WTC11 (cell line): ENCODE measurements around the gene OPRM1. TPM values are rescaled to one million over a fixed set of nuclear protein-coding genes. Genes with fewer than 3 reads are reported as not detected.

Experiments
- ATAC-seq: fragments of 200-7000 bp; cut with Tn5 transposase; 2 replicates; pipeline ENCODE4 v1.10.0; 2021; ENCODE audit warnings: mild to moderate bottlenecking, moderate library complexity
- CTCF ChIA-PET: fragments of 300-600 bp; sonication (Branson Sonifier 250); formaldehyde crosslinking; loops from one replicate; lab custom pipeline; 2021; ENCODE audit warnings: antibody characterized with exemption; lab: Charles Lee
- POLR2A ChIA-PET: fragments of 350-600 bp; sonication (Branson Sonifier 250); formaldehyde crosslinking; loops from one replicate; lab custom pipeline; 2021; ENCODE audit warnings: antibody characterized with exemption; lab: Charles Lee
- DNase-seq: peaks from one replicate; pipeline ENCODE4 v3.0.0; 2021; ENCODE audit warnings: low spot score
- H3K27ac Mint-ChIP-seq: 2 replicates; pipeline ENCODE4 v1.8.0; 2021; ENCODE audit warnings: mixed read lengths
- H3K27me3 Mint-ChIP-seq: 2 replicates; pipeline ENCODE4 v1.8.0; 2021; ENCODE audit warnings: low read depth, mild to moderate bottlenecking, moderate library complexity, mixed read lengths
- H3K36me3 Mint-ChIP-seq: 2 replicates; pipeline ENCODE4 v1.8.0; 2021; ENCODE audit warnings: mixed read lengths
- H3K4me1 Mint-ChIP-seq: 2 replicates; pipeline ENCODE4 v1.8.0; 2022; ENCODE audit warnings: mixed read lengths
- H3K4me3 Mint-ChIP-seq: 2 replicates; pipeline ENCODE4 v1.8.0; 2021; ENCODE audit warnings: mild to moderate bottlenecking, moderate library complexity, mixed read lengths
- H3K9me3 Mint-ChIP-seq: 2 replicates; pipeline ENCODE4 v1.8.0; 2021; ENCODE audit warnings: mixed read lengths
- HMGXB4 ChIP-seq: sonication (generic); formaldehyde crosslinking; IDR thresholded peaks from 2 replicates; pipeline ENCODE4 v1.8.1; 2023; ENCODE audit warnings: mild to moderate bottlenecking, moderate library complexity, missing genetic modification reagents
- MXD4 ChIP-seq: fragments of 250-450 bp; sonication (Bioruptor Pico); IDR thresholded peaks from 2 replicates; pipeline ENCODE4 v1.8.0; 2021; ENCODE audit warnings: mild to moderate bottlenecking, moderate library complexity, borderline replicate concordance
- NFYB ChIP-seq: sonication (generic); formaldehyde crosslinking; conservative IDR thresholded peaks from 2 replicates; pipeline ENCODE4 v1.8.0; 2022; ENCODE audit warnings: low read depth, missing genetic modification reagents
- NR2C2 ChIP-seq: sonication (generic); formaldehyde crosslinking; IDR thresholded peaks from 2 replicates; pipeline ENCODE4 v1.8.0; 2022; ENCODE audit warnings: mild to moderate bottlenecking, missing genetic modification reagents
- TCF7 ChIP-seq: sonication (generic); formaldehyde crosslinking; IDR thresholded peaks from 2 replicates; pipeline ENCODE4 v1.8.0; 2022; ENCODE audit warnings: mild to moderate bottlenecking, low read depth, missing genetic modification reagents, moderate library complexity
- TEAD1 ChIP-seq: sonication (generic); formaldehyde crosslinking; IDR thresholded peaks from 2 replicates; pipeline ENCODE4 v1.8.0; 2022; ENCODE audit warnings: mild to moderate bottlenecking, missing genetic modification reagents
- ZMAT4 ChIP-seq: fragments of 250-450 bp; sonication (Bioruptor Pico); IDR thresholded peaks from 2 replicates; pipeline ENCODE4 v1.9.0; 2021; ENCODE audit warnings: mild to moderate bottlenecking
- ZNF138 ChIP-seq: sonication (generic); formaldehyde crosslinking; conservative IDR thresholded peaks from 2 replicates; pipeline ENCODE4 v1.8.1; 2022; ENCODE audit warnings: mild to moderate bottlenecking, moderate library complexity, missing genetic modification reagents
- total RNA-seq: library from RNA; stranded (reverse); gene quantifications from 3 replicates; pipeline ENCODE4 v1.2.3, GENCODE V29; 2021
- TF ChIP-seq, protein P1 (sequence below): sonication (generic); formaldehyde crosslinking; IDR thresholded peaks from 2 replicates; pipeline ENCODE4 v1.8.0; 2022; ENCODE audit warnings: missing genetic modification reagents
- TF ChIP-seq, protein P2 (sequence below): sonication (generic); formaldehyde crosslinking; IDR thresholded peaks from 2 replicates; pipeline ENCODE4 v1.8.1; 2023; ENCODE audit warnings: mild to moderate bottlenecking, missing genetic modification reagents, borderline replicate concordance

OPRM1 gene
- total RNA-seq, 1 experiment from 2014 or later = not detected

DNA sequence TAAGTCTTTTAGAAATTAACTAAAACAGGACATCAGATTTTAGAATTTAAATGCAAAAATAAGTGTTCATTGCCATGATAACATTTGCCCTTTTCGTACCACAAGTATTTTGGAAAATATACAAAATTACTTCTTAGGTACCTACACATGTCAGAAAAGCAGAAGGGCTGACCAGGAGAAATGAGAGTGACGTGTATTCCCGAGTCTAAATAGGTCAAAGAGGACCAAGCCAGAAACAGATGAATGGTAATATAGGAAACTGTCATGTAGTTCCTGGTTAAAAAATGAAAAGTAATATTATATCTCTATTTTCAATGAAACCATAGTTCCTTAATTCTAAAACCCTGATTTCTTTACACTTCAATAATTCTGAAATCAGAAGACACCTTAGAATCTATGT is 191.4 kb downstream of the OPRM1 start:
- ChIA-PET POLR2A (no interaction called here), CTCF (no interaction called here)
- Mint-ChIP-seq H3K4me3 (no peak overlapping the region), H3K27me3 (no peaks in the 10 kb centered on the region), H3K27ac (no peak overlapping the region), H3K4me1 (peaks cover 8% of the 10 kb centered on the region), H3K36me3 (no peaks in the 10 kb centered on the region), H3K9me3 (no peaks in the 10 kb centered on the region)
- ATAC-seq = no peak
- TF ChIP-seq NFYB = no peak
- TF ChIP-seq TCF7 (CRISPR knock-in tag) = no peak
- TF ChIP-seq TEAD1 (CRISPR knock-in tag) = no peak
- no peak for DNase-seq

GRCh38 chr6:154230910-154231595 is 192.0 kb downstream of the OPRM1 start:
- ATAC-seq = no peak
- no peak for TF ChIP-seq NR2C2 (CRISPR knock-in tag)
- no peak for TF ChIP-seq MXD4 (CRISPR knock-in tag)
- TF ChIP-seq, protein P1, sequence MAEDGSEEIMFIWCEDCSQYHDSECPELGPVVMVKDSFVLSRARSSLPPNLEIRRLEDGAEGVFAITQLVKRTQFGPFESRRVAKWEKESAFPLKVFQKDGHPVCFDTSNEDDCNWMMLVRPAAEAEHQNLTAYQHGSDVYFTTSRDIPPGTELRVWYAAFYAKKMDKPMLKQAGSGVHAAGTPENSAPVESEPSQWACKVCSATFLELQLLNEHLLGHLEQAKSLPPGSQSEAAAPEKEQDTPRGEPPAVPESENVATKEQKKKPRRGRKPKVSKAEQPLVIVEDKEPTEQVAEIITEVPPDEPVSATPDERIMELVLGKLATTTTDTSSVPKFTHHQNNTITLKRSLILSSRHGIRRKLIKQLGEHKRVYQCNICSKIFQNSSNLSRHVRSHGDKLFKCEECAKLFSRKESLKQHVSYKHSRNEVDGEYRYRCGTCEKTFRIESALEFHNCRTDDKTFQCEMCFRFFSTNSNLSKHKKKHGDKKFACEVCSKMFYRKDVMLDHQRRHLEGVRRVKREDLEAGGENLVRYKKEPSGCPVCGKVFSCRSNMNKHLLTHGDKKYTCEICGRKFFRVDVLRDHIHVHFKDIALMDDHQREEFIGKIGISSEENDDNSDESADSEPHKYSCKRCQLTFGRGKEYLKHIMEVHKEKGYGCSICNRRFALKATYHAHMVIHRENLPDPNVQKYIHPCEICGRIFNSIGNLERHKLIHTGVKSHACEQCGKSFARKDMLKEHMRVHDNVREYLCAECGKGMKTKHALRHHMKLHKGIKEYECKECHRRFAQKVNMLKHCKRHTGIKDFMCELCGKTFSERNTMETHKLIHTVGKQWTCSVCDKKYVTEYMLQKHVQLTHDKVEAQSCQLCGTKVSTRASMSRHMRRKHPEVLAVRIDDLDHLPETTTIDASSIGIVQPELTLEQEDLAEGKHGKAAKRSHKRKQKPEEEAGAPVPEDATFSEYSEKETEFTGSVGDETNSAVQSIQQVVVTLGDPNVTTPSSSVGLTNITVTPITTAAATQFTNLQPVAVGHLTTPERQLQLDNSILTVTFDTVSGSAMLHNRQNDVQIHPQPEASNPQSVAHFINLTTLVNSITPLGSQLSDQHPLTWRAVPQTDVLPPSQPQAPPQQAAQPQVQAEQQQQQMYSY (CRISPR knock-in tag) = no peak
- TF ChIP-seq, protein P2, sequence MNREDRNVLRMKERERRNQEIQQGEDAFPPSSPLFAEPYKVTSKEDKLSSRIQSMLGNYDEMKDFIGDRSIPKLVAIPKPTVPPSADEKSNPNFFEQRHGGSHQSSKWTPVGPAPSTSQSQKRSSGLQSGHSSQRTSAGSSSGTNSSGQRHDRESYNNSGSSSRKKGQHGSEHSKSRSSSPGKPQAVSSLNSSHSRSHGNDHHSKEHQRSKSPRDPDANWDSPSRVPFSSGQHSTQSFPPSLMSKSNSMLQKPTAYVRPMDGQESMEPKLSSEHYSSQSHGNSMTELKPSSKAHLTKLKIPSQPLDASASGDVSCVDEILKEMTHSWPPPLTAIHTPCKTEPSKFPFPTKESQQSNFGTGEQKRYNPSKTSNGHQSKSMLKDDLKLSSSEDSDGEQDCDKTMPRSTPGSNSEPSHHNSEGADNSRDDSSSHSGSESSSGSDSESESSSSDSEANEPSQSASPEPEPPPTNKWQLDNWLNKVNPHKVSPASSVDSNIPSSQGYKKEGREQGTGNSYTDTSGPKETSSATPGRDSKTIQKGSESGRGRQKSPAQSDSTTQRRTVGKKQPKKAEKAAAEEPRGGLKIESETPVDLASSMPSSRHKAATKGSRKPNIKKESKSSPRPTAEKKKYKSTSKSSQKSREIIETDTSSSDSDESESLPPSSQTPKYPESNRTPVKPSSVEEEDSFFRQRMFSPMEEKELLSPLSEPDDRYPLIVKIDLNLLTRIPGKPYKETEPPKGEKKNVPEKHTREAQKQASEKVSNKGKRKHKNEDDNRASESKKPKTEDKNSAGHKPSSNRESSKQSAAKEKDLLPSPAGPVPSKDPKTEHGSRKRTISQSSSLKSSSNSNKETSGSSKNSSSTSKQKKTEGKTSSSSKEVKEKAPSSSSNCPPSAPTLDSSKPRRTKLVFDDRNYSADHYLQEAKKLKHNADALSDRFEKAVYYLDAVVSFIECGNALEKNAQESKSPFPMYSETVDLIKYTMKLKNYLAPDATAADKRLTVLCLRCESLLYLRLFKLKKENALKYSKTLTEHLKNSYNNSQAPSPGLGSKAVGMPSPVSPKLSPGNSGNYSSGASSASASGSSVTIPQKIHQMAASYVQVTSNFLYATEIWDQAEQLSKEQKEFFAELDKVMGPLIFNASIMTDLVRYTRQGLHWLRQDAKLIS (CRISPR knock-in tag) = no peak
- no peak for TF ChIP-seq ZNF138 (CRISPR knock-in tag)
- TF ChIP-seq ZMAT4 (CRISPR knock-in tag) = no peak
- TF ChIP-seq HMGXB4 = no peak
- no peak for DNase-seq
- ChIA-PET CTCF (no interaction called here), POLR2A (no interaction called here)
- no peaks in the 10 kb centered on the region for H3K9me3 Mint-ChIP-seq
- H3K27ac Mint-ChIP-seq = no peak overlapping the region
- no peak overlapping the region for H3K4me3 Mint-ChIP-seq
- H3K27me3 Mint-ChIP-seq = no peaks in the 10 kb centered on the region
- H3K36me3 Mint-ChIP-seq = no peaks in the 10 kb centered on the region
- H3K4me1 Mint-ChIP-seq = peaks cover 8% of the 10 kb centered on the region
